GM18502 (cell line): Measurements from ENCODE around the gene TMEM31.
"Not testable (repeated sequence)": the region's sequence is repeated elsewhere in the genome, so short reads cannot be mapped to it uniquely, and the experiment has no call there.

ENCODE experiments used
- ATAC-seq: cut with Tn5 transposase; IDR thresholded peaks from one replicate; pipeline ENCODE4 v1.9.1; 2021; ENCODE audit warnings: mild to moderate bottlenecking; ENCODE audit not compliant: unreplicated experiment, poor library complexity

The TMEM31 gene

DNA sequence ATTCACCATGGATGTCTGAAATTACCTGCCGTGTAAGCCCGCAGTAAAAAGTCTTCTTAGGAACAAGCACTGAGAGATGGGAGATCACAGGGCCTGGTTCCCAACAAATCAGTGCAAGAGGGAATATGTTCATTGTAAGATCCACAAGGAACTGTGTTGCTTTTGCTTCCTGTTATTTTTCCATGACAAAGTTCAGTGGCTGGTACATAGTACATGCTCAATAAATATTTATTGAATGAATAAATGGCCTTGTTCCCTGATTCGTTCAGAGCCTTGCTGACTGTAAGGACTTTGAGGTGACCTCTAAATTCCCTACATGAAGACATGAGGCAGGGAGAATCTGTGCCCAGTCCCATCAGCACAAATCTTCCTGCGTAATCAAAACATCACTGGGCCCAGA is 7.4 kb downstream of the TMEM31 start:
- no peak for ATAC-seq

DNA sequence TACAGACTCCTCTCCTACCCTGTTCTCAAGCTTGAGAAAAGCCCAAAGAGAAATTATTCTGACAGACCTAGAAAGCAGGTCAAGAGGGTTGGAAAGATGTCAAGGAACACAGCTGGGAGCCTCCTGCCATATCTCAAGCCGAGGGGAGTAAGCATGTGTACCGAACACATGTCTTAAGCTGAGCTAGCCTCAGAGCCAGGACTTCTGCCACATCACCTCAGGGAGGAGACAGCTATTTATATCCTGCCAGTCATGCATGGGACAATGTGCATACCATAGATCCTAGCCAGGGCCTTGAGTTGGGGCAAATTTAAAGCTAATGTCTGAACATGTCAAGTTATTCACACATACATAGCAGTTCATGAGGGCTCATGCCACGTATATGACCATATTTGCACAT is 11.8 kb downstream of the TMEM31 start:
- no peak for ATAC-seq

DNA sequence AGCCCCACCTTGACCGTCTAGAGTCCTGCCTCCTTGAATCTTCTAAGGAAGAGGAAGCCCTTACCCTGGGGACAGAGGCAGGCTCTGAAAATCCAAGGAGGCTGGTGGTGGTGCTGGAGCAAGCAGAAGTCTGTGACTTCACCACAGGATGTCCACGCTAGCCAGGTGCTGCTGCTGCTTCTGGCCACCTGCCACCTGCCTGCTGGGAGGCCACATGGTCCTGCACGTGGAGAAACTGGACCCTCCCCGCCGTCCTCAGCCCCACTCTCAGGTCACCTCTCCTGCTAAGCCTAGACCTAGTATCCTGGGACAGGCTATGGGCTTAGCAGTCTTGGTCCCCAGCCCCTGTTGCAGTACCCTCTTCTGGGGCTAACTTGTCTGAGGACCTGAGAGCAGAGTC is 15.8 kb downstream of the TMEM31 start:
- ATAC-seq: no peak

DNA sequence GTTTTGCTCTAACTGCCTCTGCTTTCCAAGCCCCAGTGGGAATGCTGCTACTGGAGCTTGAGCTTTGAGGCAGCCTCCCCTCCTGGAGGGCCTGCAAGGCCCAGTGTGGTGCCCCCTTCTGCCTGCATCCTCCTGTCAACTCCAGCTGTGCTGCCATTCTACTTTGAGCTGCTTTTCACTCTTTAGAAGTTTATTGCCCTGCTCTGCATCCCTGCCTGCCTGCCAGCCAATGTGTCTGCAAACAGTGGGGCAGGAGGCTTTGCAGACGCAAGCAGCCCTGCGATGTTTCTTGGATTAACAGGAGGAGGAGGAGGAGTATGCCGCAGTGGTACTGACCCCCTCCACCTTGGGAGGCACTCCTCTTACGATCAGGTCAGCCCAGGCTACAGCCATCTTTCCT is 16.4 kb downstream of the TMEM31 start:
- ATAC-seq: no peak

DNA sequence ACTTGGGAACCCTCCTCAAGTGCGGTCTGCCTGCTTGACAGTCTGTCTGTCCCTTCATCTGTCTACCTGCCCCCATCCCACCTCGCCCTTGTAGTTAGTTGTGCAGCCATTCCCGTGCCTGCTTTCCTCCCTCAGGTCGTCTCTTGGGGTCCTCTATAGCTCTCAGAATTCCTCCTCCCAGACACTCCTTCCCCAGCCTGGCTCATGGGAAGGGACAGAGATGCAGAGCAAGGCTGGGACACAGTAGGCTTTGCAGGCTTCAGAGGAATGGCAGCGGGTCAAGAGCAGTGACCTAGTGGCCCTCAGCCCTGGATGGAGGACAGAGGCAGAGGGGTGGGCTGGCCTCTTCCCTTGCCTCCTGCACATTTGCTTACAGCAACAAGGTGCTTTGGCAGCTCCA is 18.3 kb downstream of the TMEM31 start:
- no peak for ATAC-seq

DNA sequence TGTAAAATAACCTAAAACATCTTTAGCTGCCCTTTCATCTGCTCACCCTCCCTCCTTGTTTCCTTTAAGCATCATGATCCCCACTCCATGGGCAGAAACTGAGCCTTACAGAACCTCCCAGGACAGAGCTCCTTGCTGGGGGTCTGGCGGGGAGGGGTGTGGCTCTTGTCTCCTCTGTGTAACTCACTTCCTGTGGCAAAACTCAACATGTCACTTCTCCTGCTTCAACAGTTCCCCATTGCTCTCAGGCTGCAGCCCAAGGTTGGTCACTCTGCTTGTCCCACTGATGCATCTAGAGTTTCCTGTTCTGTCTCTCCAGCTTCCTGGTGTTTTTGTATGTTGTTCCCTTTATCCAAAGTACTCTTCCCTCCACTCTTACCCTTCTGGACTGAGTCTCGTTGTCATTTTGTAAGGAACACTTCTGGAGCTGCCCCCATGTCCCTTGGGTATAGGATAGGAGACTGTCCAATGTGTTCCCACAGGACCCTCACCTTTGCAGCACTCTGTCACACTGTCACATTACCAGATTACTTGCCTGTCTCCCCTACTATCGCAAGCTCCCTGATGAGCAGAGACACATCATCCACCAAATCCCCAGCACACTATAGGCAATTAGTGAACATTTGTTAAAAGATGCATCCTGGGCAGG is 19.6 kb downstream of the TMEM31 start:
- ATAC-seq: no peak

DNA sequence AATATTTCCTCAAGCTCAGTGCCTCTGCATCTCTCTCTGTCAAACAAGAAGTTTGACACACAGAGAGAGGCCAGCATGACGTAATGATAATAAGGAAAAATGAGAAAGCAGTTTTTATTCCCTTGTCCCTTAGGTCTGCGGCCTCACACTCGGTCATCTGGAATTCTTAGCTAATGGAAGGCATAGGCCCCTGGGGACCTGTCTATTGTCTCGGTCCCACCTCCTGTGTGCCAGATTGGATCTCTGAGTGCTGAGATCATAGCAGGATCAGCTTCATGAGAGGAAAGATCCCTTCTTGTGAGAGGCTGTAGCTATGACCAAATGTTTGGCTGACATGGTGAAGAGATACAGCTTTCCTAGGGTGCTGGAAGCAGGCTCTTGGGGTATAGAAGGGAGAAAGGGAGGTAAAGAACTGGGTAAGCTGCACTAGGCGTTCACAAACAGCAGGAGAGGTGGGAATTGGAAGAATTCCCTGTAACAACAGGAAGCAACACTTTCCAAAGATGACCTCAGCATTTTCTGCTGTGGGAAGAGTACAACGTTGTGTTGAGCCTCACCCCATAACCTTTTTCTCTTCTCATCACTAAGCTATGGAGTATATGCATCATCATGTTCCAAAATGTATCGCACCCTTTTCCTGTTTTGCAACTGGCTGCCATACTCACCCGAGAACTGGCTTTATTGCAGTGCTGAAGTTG is 20.2 kb downstream of the TMEM31 start:
- no peak for ATAC-seq

DNA sequence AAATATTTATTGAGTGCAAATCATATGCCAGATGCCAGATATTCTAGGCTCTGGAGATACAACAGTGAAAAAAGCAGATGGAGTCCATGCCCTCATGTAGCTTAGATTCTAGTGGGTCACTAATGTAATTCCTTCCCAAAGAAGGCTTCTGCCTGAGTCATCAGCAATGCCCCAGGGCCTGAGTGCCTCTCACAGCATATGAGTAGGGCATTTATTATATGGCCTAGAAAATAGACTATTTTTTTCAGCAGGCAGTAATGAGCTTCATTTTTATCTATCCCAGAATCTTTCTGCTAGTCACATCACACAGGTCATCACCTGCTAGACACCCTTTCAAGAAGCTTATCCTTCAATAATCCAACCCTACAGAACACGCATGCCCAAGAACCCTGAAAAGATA is 22.3 kb downstream of the TMEM31 start:
- ATAC-seq: no peak

DNA sequence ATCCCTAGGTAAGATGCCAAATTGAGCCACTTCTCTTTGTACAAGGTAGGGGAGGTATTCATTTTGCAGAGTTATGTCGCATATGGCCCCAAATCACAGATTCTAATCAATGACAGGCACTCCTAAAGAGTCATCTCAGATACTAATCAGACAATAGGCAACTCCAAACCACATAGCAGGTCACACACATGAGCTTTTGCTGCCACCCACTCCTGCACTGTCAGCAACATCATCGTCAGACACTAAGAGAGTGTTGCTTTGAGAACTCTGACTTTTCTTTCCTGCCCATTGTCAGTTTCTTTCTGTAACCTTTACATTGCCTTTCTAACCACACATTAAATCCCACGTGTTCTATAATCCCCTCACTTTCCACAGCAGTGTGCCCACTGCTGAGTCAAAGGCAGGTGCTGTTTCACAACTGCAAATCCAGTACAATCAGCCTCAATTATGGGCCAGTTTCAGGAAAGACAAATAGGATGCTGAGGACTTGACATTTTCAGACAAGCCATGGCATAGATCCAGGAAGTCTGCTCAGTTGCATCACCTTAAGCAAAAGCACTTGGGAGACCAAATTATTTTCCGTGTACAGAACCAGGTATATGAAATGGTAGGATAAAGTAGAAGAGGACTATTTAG is 23.5 kb downstream of the TMEM31 start:
- ATAC-seq: no peak

DNA sequence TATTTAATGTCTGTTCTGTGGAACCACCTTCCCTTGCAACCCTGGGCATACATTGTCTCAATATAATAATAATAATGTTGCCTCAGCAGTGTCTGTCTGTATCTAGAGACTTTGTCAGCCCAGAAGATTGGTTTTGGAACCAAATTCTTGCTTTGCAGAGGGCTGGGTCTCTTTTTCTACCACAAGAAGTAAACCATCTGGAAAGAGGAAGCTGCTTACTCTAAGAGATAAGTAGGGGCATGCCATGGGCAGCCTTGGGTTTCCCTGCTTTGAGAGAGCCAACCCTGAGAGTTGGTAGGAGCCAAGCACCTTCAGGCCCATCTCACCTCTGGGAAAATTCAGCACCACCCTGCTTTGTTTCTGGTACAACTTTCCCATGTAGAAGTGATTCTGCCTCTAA is 27.0 kb downstream of the TMEM31 start:
- no peak for ATAC-seq

DNA sequence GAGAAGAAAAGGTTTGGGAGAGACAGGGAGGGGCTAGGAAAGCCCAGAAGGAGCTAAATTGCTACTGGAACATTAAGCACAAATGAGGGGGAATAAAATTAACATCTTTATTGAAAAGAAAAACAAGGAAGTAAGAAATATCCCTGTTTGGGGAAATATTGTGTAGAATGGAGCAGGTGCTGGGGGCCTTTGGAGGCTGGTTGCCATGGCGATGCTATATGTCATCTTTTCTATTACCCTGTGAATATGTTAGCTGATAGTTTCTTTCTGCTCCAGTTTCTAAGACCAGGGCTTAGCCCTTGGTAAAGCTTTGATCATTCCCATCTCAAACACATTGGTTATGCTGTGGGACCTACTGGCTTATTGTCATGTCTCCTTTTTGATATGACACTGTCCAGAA is 28.7 kb downstream of the TMEM31 start:
- no peak for ATAC-seq

DNA sequence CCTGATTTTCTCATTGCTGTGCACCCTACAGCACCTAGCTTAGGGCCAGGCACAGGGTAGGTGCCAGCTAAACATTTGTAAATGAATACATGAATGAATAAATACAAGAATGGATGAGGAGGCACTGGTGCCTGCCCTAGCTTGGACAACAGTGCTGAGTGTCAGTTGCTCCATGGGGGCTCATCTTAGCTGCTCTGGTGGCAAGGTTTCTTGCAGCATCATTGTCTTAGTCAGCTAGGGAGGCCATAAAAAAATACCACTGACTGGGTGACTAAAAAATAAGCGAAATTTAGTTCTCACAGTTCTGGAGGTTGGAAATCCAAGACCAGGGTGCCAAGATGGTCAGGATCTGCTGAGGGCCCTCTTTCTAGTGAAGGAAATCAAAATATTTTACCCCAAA is 31.2 kb downstream of the TMEM31 start:
- ATAC-seq: no peak

DNA sequence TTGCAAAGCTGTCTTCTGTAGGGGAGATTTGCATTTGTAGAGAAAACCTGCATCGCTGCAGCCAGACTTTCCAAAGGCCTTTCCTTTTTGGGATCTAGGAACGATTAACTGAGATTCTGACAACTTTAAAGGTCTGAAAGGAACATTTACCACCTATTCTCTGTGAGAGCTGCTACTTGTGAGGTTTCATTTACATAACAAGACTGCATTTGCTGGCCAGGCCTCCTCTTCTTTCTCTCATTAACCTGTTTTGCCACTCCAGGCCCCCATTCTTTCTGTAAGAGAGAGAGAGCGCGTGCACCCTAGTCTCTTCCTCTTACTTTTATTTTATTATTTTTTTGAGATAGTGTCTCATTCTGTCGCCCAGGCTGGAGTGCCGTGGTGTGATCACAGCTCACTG is 31.6 kb downstream of the TMEM31 start:
- ATAC-seq: no peak

DNA sequence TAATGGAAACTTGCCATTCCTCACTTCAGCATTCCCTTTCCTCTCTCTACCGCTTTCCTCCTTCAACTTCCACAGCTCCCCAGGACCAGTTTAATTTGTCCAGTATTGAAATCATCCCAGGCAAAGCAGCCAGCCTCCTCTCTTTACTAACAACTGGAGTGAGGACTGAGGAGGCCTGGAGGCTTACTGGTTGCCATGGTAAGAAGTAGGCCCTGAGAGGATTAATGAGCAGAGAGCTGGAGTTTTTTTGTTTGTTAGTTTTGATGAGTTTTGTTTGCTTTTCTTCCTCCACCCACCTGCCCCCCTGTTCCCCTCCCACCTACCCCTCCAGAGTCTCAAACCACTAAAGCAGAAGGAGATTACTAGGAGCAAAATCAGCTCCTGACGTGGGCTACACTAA is 36.5 kb downstream of the TMEM31 start:
- ATAC-seq: no peak

DNA sequence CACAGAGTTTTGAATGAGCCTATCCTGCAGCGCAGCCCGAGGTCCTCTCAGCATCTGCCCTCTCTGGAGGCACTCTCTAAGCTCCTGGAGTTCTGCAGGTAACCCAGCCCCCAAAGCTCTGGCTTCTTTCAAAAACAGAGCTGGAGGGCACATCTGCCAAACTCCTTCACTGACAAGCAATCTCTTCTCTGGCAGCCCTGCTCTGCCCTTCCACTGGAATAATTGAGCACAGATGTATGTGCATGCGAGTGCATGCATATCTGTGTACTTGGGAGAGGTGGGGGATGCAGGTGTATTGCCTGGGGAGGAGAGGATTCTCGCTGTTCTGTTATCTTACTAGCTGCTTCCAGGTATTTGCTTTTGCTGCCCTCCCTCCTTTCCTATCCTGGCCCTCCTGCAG is 43.7 kb downstream of the TMEM31 start:
- no peak for ATAC-seq

DNA sequence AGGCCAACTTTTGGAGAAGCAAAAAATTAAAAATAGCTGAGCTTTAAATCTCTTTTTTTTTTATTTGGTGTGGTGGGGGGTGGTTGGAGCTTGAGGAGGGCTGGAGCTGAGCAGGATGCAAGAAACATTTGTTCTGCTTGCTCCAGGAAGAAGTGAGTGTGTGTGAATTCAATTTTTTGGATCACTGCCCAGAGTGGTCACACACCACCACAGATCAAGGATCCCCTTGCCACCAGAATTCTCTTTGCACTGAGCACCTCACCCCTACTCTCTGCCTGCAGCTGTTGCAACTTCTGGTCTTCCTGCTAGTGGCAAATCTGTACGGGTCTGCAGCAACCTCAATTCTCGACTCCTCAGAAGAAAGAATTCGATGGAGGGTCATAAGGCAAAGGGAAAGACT is 46.0 kb downstream of the TMEM31 start:
- ATAC-seq: no peak

DNA sequence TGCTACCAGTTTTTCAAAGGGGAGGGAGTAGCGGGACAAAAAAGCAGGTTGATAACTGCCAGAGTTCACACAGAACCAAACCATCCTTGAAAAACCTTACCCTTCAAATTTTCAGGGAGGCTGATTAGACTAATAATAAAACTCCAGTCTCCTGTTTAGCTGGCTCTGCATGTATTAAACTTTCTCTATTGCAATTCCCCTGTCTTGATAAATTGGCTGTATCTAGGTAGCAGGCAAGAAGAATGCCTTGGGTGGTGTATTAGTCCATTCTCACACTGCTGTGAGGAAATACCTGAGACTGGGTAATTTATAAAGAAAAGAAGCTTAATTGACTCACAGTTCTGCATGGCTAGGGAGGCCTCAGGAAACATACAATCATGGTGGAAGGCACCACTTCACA is 47.8 kb downstream of the TMEM31 start:
- ATAC-seq: no peak

DNA sequence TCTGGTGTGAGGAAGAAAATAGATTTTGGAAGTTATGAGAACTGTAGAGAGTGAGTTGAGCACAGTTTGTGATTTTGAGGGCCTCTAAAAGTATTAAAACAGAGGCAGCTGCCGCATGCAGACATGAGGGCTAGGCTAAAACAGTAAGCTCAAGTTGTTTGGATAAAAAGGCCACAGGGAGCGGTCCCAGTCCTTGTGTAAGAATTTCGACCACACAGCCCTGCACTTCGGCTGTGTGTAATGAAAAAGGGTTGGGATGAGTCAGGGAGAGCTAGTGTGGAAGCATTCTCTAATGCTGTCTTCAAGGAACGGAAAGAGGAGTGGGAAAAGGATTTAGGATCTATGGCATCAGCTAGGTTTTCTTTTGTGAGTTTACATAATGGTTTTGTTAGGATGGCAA is 52.8 kb downstream of the TMEM31 start:
- ATAC-seq: not testable (repeated sequence)
